CD14-positive monocyte (primary cell): ENCODE results near the gene STK33. TPM values are rescaled to one million over a fixed set of nuclear protein-coding genes. Genes with fewer than 3 reads are reported as not detected.

Experiments used
- DNase-seq, 3 donors: peaks; one replicate each; pipeline ENCODE4 v3.0.0-alpha.2; 2011 to 2022
- H2AFZ ChIP-seq: 2 replicates; pipeline ENCODE4 v1.6.0; 2012; ENCODE audit warnings: mild to moderate bottlenecking, low read depth, low read length, inconsistent platforms; ENCODE audit not compliant: insufficient read depth, poor library complexity, severe bottlenecking
- H3K27ac ChIP-seq, 2 donors: 1 replicate in 1 of 2; 2 replicates in 1 of 2; pipeline ENCODE4 v1.5.1; 2012 to 2013; ENCODE audit warnings: low read length in 2 of 2, control low read depth in 1 of 2, inconsistent platforms in 1 of 2, low read depth in 1 of 2, mild to moderate bottlenecking in 1 of 2
- H3K27me3 ChIP-seq, 2 donors: one replicate each; pipeline versions ENCODE4 v1.6.0 to v1.6.1; 2011 to 2013; ENCODE audit warnings: low read length in 2 of 2; ENCODE audit not compliant: control insufficient read depth in 2 of 2, insufficient read depth in 2 of 2
- H3K36me3 ChIP-seq, 2 donors: replicated peaks in 1 of 2; 1 replicate in 1 of 2; 2 replicates in 1 of 2; pipeline versions ENCODE4 v1.5.1 to v1.6.1; 2012 to 2013; ENCODE audit warnings: low read length in 2 of 2, control low read depth in 1 of 2, inconsistent platforms in 1 of 2, mild to moderate bottlenecking in 1 of 2; ENCODE audit not compliant: insufficient read depth in 2 of 2, control insufficient read depth in 1 of 2
- H3K4me1 ChIP-seq, 2 donors: 1 replicate in 1 of 2; 2 replicates in 1 of 2; pipeline versions ENCODE4 v1.5.1 to v1.6.1; 2012 to 2013; ENCODE audit warnings: low read length in 2 of 2, control low read depth in 1 of 2, inconsistent platforms in 1 of 2, mild to moderate bottlenecking in 1 of 2, moderate library complexity in 1 of 2; ENCODE audit not compliant: insufficient read depth in 2 of 2, control insufficient read depth in 1 of 2
- H3K4me2 ChIP-seq: replicated peaks from 2 replicates; pipeline ENCODE3; 2012; ENCODE audit warnings: low read length, moderate library complexity, mild to moderate bottlenecking; ENCODE audit not compliant: poor library complexity, severe bottlenecking; ENCODE audit errors: extremely low read depth
- H3K4me3 ChIP-seq, 3 experiments: fragments of 200-600 bp in 1 of 3; sonication (generic) in 1 of 3; replicated peaks in 1 of 3; 1 replicate in 2 of 3; 2 replicates in 1 of 3; pipeline ENCODE4 v1.5.1; 2011 to 2013; ENCODE audit warnings: low read length in 3 of 3, mild to moderate bottlenecking in 3 of 3, control low read depth in 2 of 3, low read depth in 2 of 3, inconsistent platforms in 1 of 3, moderate library complexity in 1 of 3
- H3K79me2 ChIP-seq: 2 replicates; pipeline ENCODE4 v1.6.0; 2012; ENCODE audit warnings: mild to moderate bottlenecking, control low read depth, inconsistent platforms, low read length, moderate library complexity; ENCODE audit not compliant: insufficient read depth
- H3K9ac ChIP-seq: 2 replicates; pipeline ENCODE4 v1.6.0; 2017; ENCODE audit warnings: low read length, mild to moderate bottlenecking; ENCODE audit not compliant: insufficient read depth, poor library complexity, severe bottlenecking
- H3K9me3 ChIP-seq, 2 donors: replicated peaks in 1 of 2; 1 replicate in 1 of 2; 2 replicates in 1 of 2; pipeline versions ENCODE4 v1.5.1 to v1.6.1; 2012 to 2013; ENCODE audit warnings: low read length in 2 of 2, control low read depth in 1 of 2; ENCODE audit not compliant: control insufficient read depth in 1 of 2, insufficient read depth in 1 of 2
- H4K20me1 ChIP-seq: 2 replicates; pipeline ENCODE4 v1.6.0; 2012; ENCODE audit warnings: mild to moderate bottlenecking, low read length, control low read depth, moderate library complexity; ENCODE audit not compliant: insufficient read depth
- H3K27ac Mint-ChIP-seq, 7 donors: one replicate each; pipeline ENCODE4 v1.8.0; 2020; ENCODE audit warnings: mild to moderate bottlenecking in 7 of 7, mixed read lengths in 7 of 7, moderate library complexity in 6 of 7, inconsistent platforms in 2 of 7
- H3K27me3 Mint-ChIP-seq, 3 donors: one replicate each; pipeline ENCODE4 v1.8.0; 2021 to 2022; ENCODE audit warnings: low read depth in 3 of 3, mild to moderate bottlenecking in 3 of 3, mixed read lengths in 3 of 3, moderate library complexity in 3 of 3, inconsistent platforms in 1 of 3
- H3K36me3 Mint-ChIP-seq, 2 donors: one replicate each; pipeline ENCODE4 v1.8.0; 2020; ENCODE audit warnings: mixed read lengths in 2 of 2, inconsistent platforms in 1 of 2, mild to moderate bottlenecking in 1 of 2
- H3K4me1 Mint-ChIP-seq: one replicate; pipeline ENCODE4 v1.8.0; 2020; ENCODE audit warnings: mild to moderate bottlenecking, mixed read lengths
- H3K4me3 Mint-ChIP-seq, 2 donors: one replicate each; pipeline ENCODE4 v1.8.0; 2020; ENCODE audit warnings: mild to moderate bottlenecking in 2 of 2, mixed read lengths in 2 of 2, moderate library complexity in 1 of 2
- H3K9me3 Mint-ChIP-seq, 7 donors: one replicate each; pipeline ENCODE4 v1.8.0; 2020 to 2022; ENCODE audit warnings: mixed read lengths in 7 of 7, mild to moderate bottlenecking in 6 of 7, moderate library complexity in 6 of 7, inconsistent platforms in 2 of 7
- WGBS: methylation state at CpG from one replicate; pipeline ENCODE4 v1.1.5; 2013; ENCODE audit warnings: missing lambda C conversion rate; ENCODE audit not compliant: insufficient coverage; 5-methylcytosine and 5-hydroxymethylcytosine counted together
- intact Hi-C, 2 donors: fragments of 100-400 bp; cut with micrococcal nuclease; formaldehyde crosslinking; loops; one replicate each; pipeline versions ENCODE4 v1.15.0 to v1.15.1; 2023
- polyA plus RNA-seq, 3 donors: library from polyadenylated mRNA; depleted of rRNA in 1 of 3; unstranded in 2 of 3; stranded (reverse) in 1 of 3; fragments of 300-500 nt in 2 of 3; fragments of >200 nt in 1 of 3; fragmentation: Illumina TruSeq in 2 of 3; gene quantifications; 1 replicate in 2 of 3; 2 replicates in 1 of 3; pipeline ENCODE4 v1.2.3, GENCODE V29; 2012 to 2021
- TF ChIP-seq, protein P1 (sequence below): fragments of 200-600 bp; IDR thresholded peaks from one replicate; pipeline ENCODE4 v1.8.0; 2022; ENCODE audit warnings: antibody characterized with exemption, mild to moderate bottlenecking

STK33 gene
- polyA plus RNA-seq, 3 donors = not detected

DNA sequence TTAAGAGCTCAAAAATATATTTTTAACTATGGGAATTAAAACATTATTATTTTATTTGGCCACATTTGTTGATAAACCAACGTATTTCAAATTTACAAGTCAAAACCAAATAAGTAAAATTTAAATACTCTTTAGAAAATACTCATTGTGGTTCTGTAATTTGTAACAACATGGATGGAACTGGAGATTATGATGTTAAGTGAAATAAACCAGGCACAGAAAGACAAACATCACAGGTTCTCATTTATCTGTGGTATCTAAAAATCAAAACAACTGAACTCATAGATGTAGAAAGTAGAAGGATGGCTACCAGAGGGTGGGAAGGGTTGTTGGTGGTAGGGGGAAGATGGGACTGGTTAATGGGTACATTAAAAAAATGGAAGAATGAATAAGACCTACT is 50.8 kb downstream of the STK33 start:
- Mint-ChIP-seq H3K4me1 (no peaks in the 10 kb centered on the region), H3K27me3 (no peaks in the 10 kb centered on the region), H3K4me3 (no peak overlapping the region), H3K9me3 (peaks cover 0 to 9% (median 3%) of the 10 kb centered on the region in 7 donors), H3K27ac (no peak overlapping the region), H3K36me3 (no peaks in the 10 kb centered on the region)
- H3K36me3 ChIP-seq = no peaks in the 10 kb centered on the region
- H4K20me1 ChIP-seq = no peaks in the 10 kb centered on the region
- no peaks in the 10 kb centered on the region for H3K9me3 ChIP-seq
- H3K79me2 ChIP-seq = no peaks in the 10 kb centered on the region
- intact Hi-C loops = no loop called here
- WGBS = no CpG with 5 or more reads among the region's 1 CpG
- TF ChIP-seq, protein P1, sequence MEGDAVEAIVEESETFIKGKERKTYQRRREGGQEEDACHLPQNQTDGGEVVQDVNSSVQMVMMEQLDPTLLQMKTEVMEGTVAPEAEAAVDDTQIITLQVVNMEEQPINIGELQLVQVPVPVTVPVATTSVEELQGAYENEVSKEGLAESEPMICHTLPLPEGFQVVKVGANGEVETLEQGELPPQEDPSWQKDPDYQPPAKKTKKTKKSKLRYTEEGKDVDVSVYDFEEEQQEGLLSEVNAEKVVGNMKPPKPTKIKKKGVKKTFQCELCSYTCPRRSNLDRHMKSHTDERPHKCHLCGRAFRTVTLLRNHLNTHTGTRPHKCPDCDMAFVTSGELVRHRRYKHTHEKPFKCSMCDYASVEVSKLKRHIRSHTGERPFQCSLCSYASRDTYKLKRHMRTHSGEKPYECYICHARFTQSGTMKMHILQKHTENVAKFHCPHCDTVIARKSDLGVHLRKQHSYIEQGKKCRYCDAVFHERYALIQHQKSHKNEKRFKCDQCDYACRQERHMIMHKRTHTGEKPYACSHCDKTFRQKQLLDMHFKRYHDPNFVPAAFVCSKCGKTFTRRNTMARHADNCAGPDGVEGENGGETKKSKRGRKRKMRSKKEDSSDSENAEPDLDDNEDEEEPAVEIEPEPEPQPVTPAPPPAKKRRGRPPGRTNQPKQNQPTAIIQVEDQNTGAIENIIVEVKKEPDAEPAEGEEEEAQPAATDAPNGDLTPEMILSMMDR = no peak
- no peak overlapping the region for H3K27ac ChIP-seq
- no peak overlapping the region for H2AFZ ChIP-seq
- DNase-seq = no peak
- H3K9ac ChIP-seq = no peak overlapping the region
- H3K4me2 ChIP-seq = no peak overlapping the region
- no peak overlapping the region for H3K4me3 ChIP-seq
- H3K27me3 ChIP-seq = no peaks in the 10 kb centered on the region
- H3K4me1 ChIP-seq = no peaks in the 10 kb centered on the region

DNA sequence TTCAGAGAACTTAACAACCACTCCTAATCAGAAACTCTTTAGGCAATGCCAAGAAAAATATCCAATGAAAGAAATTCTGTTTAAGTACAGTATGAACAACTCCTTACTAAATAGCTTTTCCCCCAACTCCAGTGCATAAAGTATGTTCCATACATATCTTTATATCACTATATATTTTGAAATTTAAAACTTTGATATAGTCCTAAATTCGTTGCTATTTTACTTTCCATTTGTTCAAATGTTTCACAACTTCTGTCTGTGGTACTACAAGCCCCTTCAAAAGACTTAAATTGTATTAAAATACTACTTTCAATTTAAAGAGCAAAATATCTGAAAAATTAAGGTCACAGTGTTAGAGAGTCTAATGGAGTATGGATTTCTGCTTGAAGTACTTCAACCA is 52.6 kb downstream of the STK33 start:
- Histone ChIP-seq H3K4me2 (no peak overlapping the region), H3K9me3 (no peaks in the 10 kb centered on the region), H3K36me3 (no peaks in the 10 kb centered on the region), H3K4me3 (no peak overlapping the region), H3K27me3 (no peaks in the 10 kb centered on the region), H3K27ac (no peak overlapping the region), H2AFZ (no peak overlapping the region), H3K9ac (no peak overlapping the region), H3K4me1 (no peaks in the 10 kb centered on the region), H3K79me2 (no peaks in the 10 kb centered on the region), H4K20me1 (no peaks in the 10 kb centered on the region)
- no peak overlapping the region for H3K27ac Mint-ChIP-seq
- TF ChIP-seq, protein P1 = no peak
- H3K4me3 Mint-ChIP-seq = no peak overlapping the region
- intact Hi-C loops = no loop called here
- H3K4me1 Mint-ChIP-seq = no peaks in the 10 kb centered on the region
- DNase-seq = no peak
- H3K27me3 Mint-ChIP-seq = no peaks in the 10 kb centered on the region
- no CpG with 5 or more reads among the region's 1 CpG for WGBS
- no peaks in the 10 kb centered on the region for H3K36me3 Mint-ChIP-seq
- H3K9me3 Mint-ChIP-seq = peaks cover 0 to 2% (median 0%) of the 10 kb centered on the region in 7 donors
